HG03457 (cell line): Measurements from ENCODE around the gene SERHL2.
"Not testable (repeated sequence)": the region's sequence is repeated elsewhere in the genome, so short reads cannot be mapped to it uniquely, and the experiment has no call there.

ENCODE experiments used
- ATAC-seq: cut with Tn5 transposase; IDR thresholded peaks from one replicate; pipeline ENCODE4 v1.9.1; 2021; ENCODE audit warnings: moderate number of reproducible peaks; ENCODE audit not compliant: unreplicated experiment

The SERHL2 gene

GRCh38 chr22:42571068-42571467 lies 17.3 kb downstream of the SERHL2 start:
- ATAC-seq, result not testable (repeated sequence)

- not testable (repeated sequence) for ATAC-seq
These were observed 20.3 kb downstream of the SERHL2 start for GRCh38 chr22:42574046-42574445.

- ATAC-seq, result not testable (repeated sequence)
These were observed 20.7 kb downstream of the SERHL2 start for GRCh38 chr22:42574468-42574867.

- ATAC-seq, result not testable (repeated sequence)
These were observed 22.3 kb downstream of the SERHL2 start for GRCh38 chr22:42575996-42576574.

- not testable (repeated sequence) for ATAC-seq
These were observed 23.4 kb downstream of the SERHL2 start for GRCh38 chr22:42577141-42577540.

- no peak for ATAC-seq
These were observed 24.0 kb downstream of the SERHL2 start for GRCh38 chr22:42577623-42578240.

GRCh38 chr22:42580040-42580439 lies 26.3 kb downstream of the SERHL2 start:
- ATAC-seq, result not testable (repeated sequence)

GRCh38 chr22:42581194-42581761 lies 27.5 kb downstream of the SERHL2 start:
- not testable (repeated sequence) for ATAC-seq

- no peak for ATAC-seq
These were observed 28.3 kb downstream of the SERHL2 start for GRCh38 chr22:42581762-42582716.

- no peak for ATAC-seq
These were observed 29.2 kb downstream of the SERHL2 start for GRCh38 chr22:42582987-42583386.

GRCh38 chr22:42584364-42584940 lies 30.7 kb downstream of the SERHL2 start:
- ATAC-seq, result no peak

GRCh38 chr22:42585096-42585495 lies 31.3 kb downstream of the SERHL2 start:
- no peak for ATAC-seq

GRCh38 chr22:42586381-42586780 lies 32.6 kb downstream of the SERHL2 start:
- no peak for ATAC-seq

GRCh38 chr22:42587588-42588175 lies 33.9 kb downstream of the SERHL2 start:
- ATAC-seq, result no peak

GRCh38 chr22:42591987-42592386 lies 38.2 kb downstream of the SERHL2 start:
- ATAC-seq, result no peak

GRCh38 chr22:42595434-42595833 lies 41.7 kb downstream of the SERHL2 start:
- no peak for ATAC-seq

- ATAC-seq, result no peak
These were observed 42.6 kb downstream of the SERHL2 start for GRCh38 chr22:42596336-42596735.

GRCh38 chr22:42596863-42597530 lies 43.2 kb downstream of the SERHL2 start:
- ATAC-seq, result no peak

- no peak for ATAC-seq
These were observed 48.2 kb downstream of the SERHL2 start for GRCh38 chr22:42601879-42602465.

GRCh38 chr22:42602470-42602869 lies 48.7 kb downstream of the SERHL2 start:
- no peak for ATAC-seq
